ELF-1 (cell line): ENCODE results near the gene NTRK3.
"Not testable (repeated sequence)": the region's sequence is repeated elsewhere in the genome, so short reads cannot be mapped to it uniquely, and the experiment has no call there.

Source experiments
- DNase-seq: peaks from one replicate; pipeline ENCODE4 v3.0.0-alpha.2; 2016; ENCODE audit warnings: low read depth, low spot score

NTRK3 gene

GRCh38 chr15:87887177-87887576, 369.4 kb downstream of the NTRK3 start:
- DNase-seq: no peak

- no peak for DNase-seq
Observed at GRCh38 chr15:87881026-87881425, 375.5 kb downstream of the NTRK3 start.

GRCh38 chr15:87877822-87878542, 378.6 kb downstream of the NTRK3 start:
- DNase-seq: no peak

GRCh38 chr15:87877114-87877810, 379.3 kb downstream of the NTRK3 start:
- DNase-seq: peak; percentile 73

- peak; percentile 70 for DNase-seq
Observed at GRCh38 chr15:87874896-87875711, 381.4 kb downstream of the NTRK3 start.

- no peak for DNase-seq
Observed at GRCh38 chr15:87873516-87873915, 383.0 kb downstream of the NTRK3 start.

GRCh38 chr15:87871731-87872320, 384.7 kb downstream of the NTRK3 start:
- DNase-seq: no peak

- DNase-seq: no peak
Observed at GRCh38 chr15:87871258-87871681, 385.3 kb downstream of the NTRK3 start.

GRCh38 chr15:87866961-87867360, 389.6 kb downstream of the NTRK3 start:
- DNase-seq: peak; percentile 36

GRCh38 chr15:87863152-87863551, 393.4 kb downstream of the NTRK3 start:
- no peak for DNase-seq

- no peak for DNase-seq
Observed at GRCh38 chr15:87860743-87861142, 395.8 kb downstream of the NTRK3 start.

- DNase-seq: no peak
Observed at GRCh38 chr15:87858651-87859050, 397.9 kb downstream of the NTRK3 start.

- DNase-seq: no peak
Observed at GRCh38 chr15:87851497-87851896, 405.0 kb downstream of the NTRK3 start.

- no peak for DNase-seq
Observed at GRCh38 chr15:87850916-87851315, 405.6 kb downstream of the NTRK3 start.

- no peak for DNase-seq
Observed at GRCh38 chr15:87849181-87849580, 407.4 kb downstream of the NTRK3 start.

GRCh38 chr15:87848012-87848411, 408.5 kb downstream of the NTRK3 start:
- DNase-seq: no peak

- DNase-seq: no peak
Observed at GRCh38 chr15:87846746-87847145, 409.8 kb downstream of the NTRK3 start.

- DNase-seq: no peak
Observed at GRCh38 chr15:87843312-87843711, 413.2 kb downstream of the NTRK3 start.

- no peak for DNase-seq
Observed at GRCh38 chr15:87841426-87841998, 415.0 kb downstream of the NTRK3 start.

- DNase-seq: not testable (repeated sequence)
Observed at GRCh38 chr15:87835830-87836229, 420.7 kb downstream of the NTRK3 start.

- not testable (repeated sequence) for DNase-seq
Observed at GRCh38 chr15:87833333-87833732, 423.2 kb downstream of the NTRK3 start.
